ENCODE results near the gene WDR1. TPM values are rescaled to one million over a fixed set of nuclear protein-coding genes. Genes with fewer than 3 reads are reported as not detected.

Gene WDR1
- total and polyA plus RNA-seq, 11 donors, result 76.1 to 299 (median 185) TPM

GRCh38 chr4:10157478-10158332 is 41.1 kb upstream of the WDR1 start:
- H3K36me3 ChIP-seq, result no peaks in the 10 kb centered on the region
- TF ChIP-seq POLR2A (IDR thresholded peaks at IDR 0.05) (no peak), CTCF (IDR thresholded peaks at IDR 0.05) (peak; percentile 70 to 85 (median 78))
- WGBS, 4 donors, result 30 to 35% (median 33%) methylated on average over 7 to 8 of the region's 8 CpGs
- peak overlapping the region in 1 of 12 donors; percentile 71 for H3K27ac ChIP-seq
- H3K4me1 ChIP-seq, result peaks cover 0 to 3% (median 0%) of the 10 kb centered on the region in 12 donors
- no peak overlapping the region for H3K4me3 ChIP-seq
- ATAC-seq (peak; percentile 64 to 81 (median 72)), DNase-seq (peak in 4 of 5 donors; percentile 35 to 50 (median 44))
- H3K27me3 ChIP-seq, result peaks cover 0 to 3% (median 0%) of the 10 kb centered on the region in 9 donors
- intact Hi-C loops (cut with DNase I), result loop anchor here in 7 of 10 donors (2.0 to 5.0 kb wide), 2 partner anchors 390 to 391 kb away; no protein-coding TSS in a partner anchor
- H3K9me3 ChIP-seq, result no peaks in the 10 kb centered on the region

- DNase-seq, result no peak
- TF ChIP-seq CTCF (IDR thresholded peaks at IDR 0.05) (no peak), POLR2A (IDR thresholded peaks at IDR 0.05) (no peak)
These were observed 37.6 kb upstream of the WDR1 start for GRCh38 chr4:10154241-10154640.

GRCh38 chr4:10153161-10153560 is 36.6 kb upstream of the WDR1 start:
- intact Hi-C loops (cut with DNase I), result no loop called here
- peaks cover 0 to 3% (median 0%) of the 10 kb centered on the region in 12 donors for H3K4me1 ChIP-seq
- no peak for DNase-seq
- no peaks in the 10 kb centered on the region for H3K9me3 ChIP-seq
- TF ChIP-seq POLR2A (IDR thresholded peaks at IDR 0.05), result no peak
- no peak for TF ChIP-seq CTCF (IDR thresholded peaks at IDR 0.05)
- WGBS, 4 donors, result 67 to 96% (median 92%) methylated on average over 1 of the region's 1 CpG
- no peaks in the 10 kb centered on the region for H3K36me3 ChIP-seq
- H3K27ac ChIP-seq, result no peak overlapping the region
- no peak for ATAC-seq
- peaks cover 0 to 3% (median 0%) of the 10 kb centered on the region in 9 donors for H3K27me3 ChIP-seq
- no peak overlapping the region for H3K4me3 ChIP-seq

More at GRCh38 chr4:10154241-10154640, 37.6 kb upstream of the WDR1 start:
- Histone ChIP-seq H3K4me1 (peaks cover 0 to 3% (median 0%) of the 10 kb centered on the region in 12 donors), H3K27me3 (peaks cover 0 to 3% (median 0%) of the 10 kb centered on the region in 9 donors), H3K36me3 (no peaks in the 10 kb centered on the region), H3K27ac (no peak overlapping the region), H3K4me3 (no peak overlapping the region), H3K9me3 (no peaks in the 10 kb centered on the region)
- intact Hi-C loops (cut with DNase I), result no loop called here
- WGBS, 4 donors, result 76 to 93% (median 87%) methylated on average over 3 of the region's 3 CpGs
- ATAC-seq, result no peak

GRCh38 chr4:10151182-10151581 is 34.6 kb upstream of the WDR1 start:
- TF ChIP-seq POLR2A (IDR thresholded peaks at IDR 0.05), result no peak
- TF ChIP-seq CTCF (IDR thresholded peaks at IDR 0.05), result no peak
- no peak overlapping the region for H3K27ac ChIP-seq
- no peak overlapping the region for H3K4me3 ChIP-seq
- intact Hi-C loops (cut with DNase I), result no loop called here
- H3K27me3 ChIP-seq, result peaks cover 0 to 3% (median 0%) of the 10 kb centered on the region in 9 donors
- DNase-seq (no peak), ATAC-seq (no peak)
- H3K4me1 ChIP-seq, result no peaks in the 10 kb centered on the region
- 94 to 96% (median 96%) methylated on average over 5 of the region's 5 CpGs for WGBS, 4 donors
- H3K36me3 ChIP-seq, result no peaks in the 10 kb centered on the region
- H3K9me3 ChIP-seq, result no peaks in the 10 kb centered on the region
